Colonic mucosa (tissue), 4 donors: Measurements from ENCODE around the gene MYH3. TPM values are rescaled to one million over a fixed set of nuclear protein-coding genes. Genes with fewer than 3 reads are reported as not detected.

Experiments used
- DNase-seq: peaks from one replicate; pipeline ENCODE4 v3.0.0-alpha.2; 2020
- H3K27ac ChIP-seq: fragments of 200-600 bp; one replicate; pipeline ENCODE4 v1.8.0; 2021
- H3K27me3 ChIP-seq: fragments of 200-600 bp; one replicate; pipeline ENCODE4 v1.8.0; 2021
- H3K36me3 ChIP-seq: fragments of 200-600 bp; one replicate; pipeline ENCODE4 v1.8.0; 2021
- H3K4me1 ChIP-seq: fragments of 200-600 bp; one replicate; pipeline ENCODE4 v1.8.0; 2021; ENCODE audit warnings: mild to moderate bottlenecking
- H3K4me3 ChIP-seq: fragments of 200-600 bp; one replicate; pipeline ENCODE4 v1.8.0; 2021
- H3K9ac ChIP-seq, 2 donors: one replicate each; pipeline ENCODE4 v1.7.0; 2013; ENCODE audit warnings: control low read depth in 2 of 2, low read depth in 2 of 2, low read length in 2 of 2
- H3K9me3 ChIP-seq: fragments of 200-600 bp; one replicate; pipeline ENCODE4 v1.8.0; 2021
- CTCF ChIP-seq: fragments of 200-600 bp; IDR thresholded peaks from one replicate; pipeline ENCODE4 v1.8.0; 2022; ENCODE audit warnings: antibody characterized with exemption, mild to moderate bottlenecking
- intact Hi-C: fragments of 100-400 bp; cut with DNase I; formaldehyde crosslinking; loops from one replicate; pipeline ENCODE4 v1.14.1; 2022
- total RNA-seq, 2 donors: library from RNA; stranded (reverse); fragmentation: NEBNext Ultra II Directional in 1 of 2; extraction: Animal tissue kit (Norgen Biotek cat#: 25700) in 1 of 2; gene quantifications; one replicate each; pipeline ENCODE4 v1.2.1, GENCODE V29; 2021
- donor health status: healthy.
- donor health status: DM: no; HTN: no; CAD: no.
- donor health status: DM: no; HTN: no; CAD: no.

MYH3 gene
- total RNA-seq, 2 donors from 2014 or later: 1.3 to 1.7 TPM

- no peaks in the 10 kb centered on the region for H3K27me3 ChIP-seq
- intact Hi-C loops: no loop called here
- H3K9me3 ChIP-seq: no peaks in the 10 kb centered on the region
- H3K9ac ChIP-seq: no peak overlapping the region
- H3K4me1 ChIP-seq: no peaks in the 10 kb centered on the region
- TF ChIP-seq CTCF: no peak
- no peak overlapping the region for H3K27ac ChIP-seq
- no peaks in the 10 kb centered on the region for H3K36me3 ChIP-seq
- no peak overlapping the region for H3K4me3 ChIP-seq
- no peak for DNase-seq
Measured at GRCh38 chr17:10638151-10638550, 19.0 kb downstream of the MYH3 start.

- intact Hi-C loops: no loop called here
- no peak overlapping the region for H3K9ac ChIP-seq
- H3K4me1 ChIP-seq: no peaks in the 10 kb centered on the region
- H3K36me3 ChIP-seq: no peaks in the 10 kb centered on the region
- H3K9me3 ChIP-seq: no peaks in the 10 kb centered on the region
- no peak overlapping the region for H3K4me3 ChIP-seq
- DNase-seq: no peak
- no peak for TF ChIP-seq CTCF
- H3K27ac ChIP-seq: no peak overlapping the region
- H3K27me3 ChIP-seq: no peaks in the 10 kb centered on the region
Measured at GRCh38 chr17:10635290-10635689, 21.8 kb downstream of the MYH3 start.

GRCh38 chr17:10633738-10634379, 23.2 kb downstream of the MYH3 start:
- TF ChIP-seq CTCF: no peak
- no peaks in the 10 kb centered on the region for H3K9me3 ChIP-seq
- no peak overlapping the region for H3K27ac ChIP-seq
- no peaks in the 10 kb centered on the region for H3K27me3 ChIP-seq
- no peaks in the 10 kb centered on the region for H3K36me3 ChIP-seq
- H3K9ac ChIP-seq: no peak overlapping the region
- no peaks in the 10 kb centered on the region for H3K4me1 ChIP-seq
- intact Hi-C loops: no loop called here
- no peak overlapping the region for H3K4me3 ChIP-seq
- no peak for DNase-seq

- Histone ChIP-seq H3K27me3 (no peaks in the 10 kb centered on the region), H3K36me3 (no peaks in the 10 kb centered on the region), H3K4me3 (no peak overlapping the region), H3K27ac (no peak overlapping the region), H3K9ac (no peak overlapping the region), H3K9me3 (no peaks in the 10 kb centered on the region), H3K4me1 (no peaks in the 10 kb centered on the region)
- no peak for TF ChIP-seq CTCF
- DNase-seq: no peak
- intact Hi-C loops: no loop called here
Measured at GRCh38 chr17:10631701-10632100, 25.4 kb downstream of the MYH3 start.

- Histone ChIP-seq H3K9ac (no peak overlapping the region), H3K4me3 (no peak overlapping the region), H3K27me3 (no peaks in the 10 kb centered on the region), H3K9me3 (no peaks in the 10 kb centered on the region), H3K4me1 (no peaks in the 10 kb centered on the region), H3K27ac (no peak overlapping the region), H3K36me3 (no peaks in the 10 kb centered on the region)
- intact Hi-C loops: no loop called here
- TF ChIP-seq CTCF: peak; percentile 75
- peak; percentile 43 for DNase-seq
Measured at GRCh38 chr17:10631048-10631700, 25.9 kb downstream of the MYH3 start.
